ENCODE results near the gene SLC22A14. TPM values are rescaled to one million over a fixed set of nuclear protein-coding genes. Genes with fewer than 3 reads are reported as not detected.

Gene SLC22A14
- total and polyA plus RNA-seq, 2 donors from 2014 or later = 0.19 to 0.75 TPM

DNA sequence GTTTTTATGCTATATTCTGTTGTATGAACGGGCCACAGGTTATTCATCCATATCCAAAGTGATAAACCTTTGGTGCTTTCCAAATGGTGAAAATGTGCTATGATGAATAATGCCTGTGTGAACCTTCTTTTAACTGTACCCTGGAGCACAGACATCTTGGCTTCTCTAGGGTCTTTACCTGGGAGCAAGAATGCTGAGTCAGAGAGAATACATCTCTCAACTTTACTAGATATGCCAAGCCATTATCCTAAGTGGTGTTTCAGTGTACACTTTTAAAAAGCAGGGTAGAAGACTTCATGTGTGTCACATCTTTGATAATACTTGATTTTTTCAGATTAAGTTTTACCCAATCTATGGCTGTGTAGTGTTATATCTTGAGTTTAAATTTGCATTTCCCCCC lies 41.0 kb downstream of the SLC22A14 start:
- Histone ChIP-seq H3K36me3 (ENCODE audit: control insufficient read depth in 2 of 3, insufficient read depth in 3 of 3, low read length in 3 of 3) (no peaks in the 10 kb centered on the region), H3K27ac (ENCODE audit: low read depth in 2 of 2, low read length in 2 of 2) (no peak overlapping the region), H3K27me3 (ENCODE audit: control insufficient read depth, insufficient read depth, low read length) (no peaks in the 10 kb centered on the region), H3K4me3 (ENCODE audit: low read length in 3 of 3) (no peak overlapping the region), H3K4me1 (ENCODE audit: control insufficient read depth in 2 of 3, insufficient read depth in 2 of 3, low read depth in 1 of 3, low read length in 3 of 3) (no peaks in the 10 kb centered on the region), H3K9ac (ENCODE audit: low read length in 3 of 3) (no peak overlapping the region), H3K9me3 (ENCODE audit: control insufficient read depth in 2 of 3, insufficient read depth in 1 of 3, low read length in 3 of 3) (peaks cover 0 to 6% (median 0%) of the 10 kb centered on the region in 3 donors)
- no peak for FAIRE-seq
- intact Hi-C loops (cut with DNase I) = no loop called here
- no peak for DNase-seq
- TF ChIP-seq, protein P1, sequence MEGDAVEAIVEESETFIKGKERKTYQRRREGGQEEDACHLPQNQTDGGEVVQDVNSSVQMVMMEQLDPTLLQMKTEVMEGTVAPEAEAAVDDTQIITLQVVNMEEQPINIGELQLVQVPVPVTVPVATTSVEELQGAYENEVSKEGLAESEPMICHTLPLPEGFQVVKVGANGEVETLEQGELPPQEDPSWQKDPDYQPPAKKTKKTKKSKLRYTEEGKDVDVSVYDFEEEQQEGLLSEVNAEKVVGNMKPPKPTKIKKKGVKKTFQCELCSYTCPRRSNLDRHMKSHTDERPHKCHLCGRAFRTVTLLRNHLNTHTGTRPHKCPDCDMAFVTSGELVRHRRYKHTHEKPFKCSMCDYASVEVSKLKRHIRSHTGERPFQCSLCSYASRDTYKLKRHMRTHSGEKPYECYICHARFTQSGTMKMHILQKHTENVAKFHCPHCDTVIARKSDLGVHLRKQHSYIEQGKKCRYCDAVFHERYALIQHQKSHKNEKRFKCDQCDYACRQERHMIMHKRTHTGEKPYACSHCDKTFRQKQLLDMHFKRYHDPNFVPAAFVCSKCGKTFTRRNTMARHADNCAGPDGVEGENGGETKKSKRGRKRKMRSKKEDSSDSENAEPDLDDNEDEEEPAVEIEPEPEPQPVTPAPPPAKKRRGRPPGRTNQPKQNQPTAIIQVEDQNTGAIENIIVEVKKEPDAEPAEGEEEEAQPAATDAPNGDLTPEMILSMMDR (IDR thresholded peaks at IDR 0.05; ENCODE audit: borderline replicate concordance, extremely low read depth, insufficient read depth) = no peak

- no peak for FAIRE-seq
- Histone ChIP-seq H3K36me3 (ENCODE audit: control insufficient read depth in 2 of 3, insufficient read depth in 3 of 3, low read length in 3 of 3) (no peaks in the 10 kb centered on the region), H3K4me1 (ENCODE audit: control insufficient read depth in 2 of 3, insufficient read depth in 2 of 3, low read depth in 1 of 3, low read length in 3 of 3) (no peaks in the 10 kb centered on the region), H3K4me3 (ENCODE audit: low read length in 3 of 3) (no peak overlapping the region), H3K9ac (ENCODE audit: low read length in 3 of 3) (no peak overlapping the region), H3K27me3 (ENCODE audit: control insufficient read depth, insufficient read depth, low read length) (no peaks in the 10 kb centered on the region), H3K27ac (ENCODE audit: low read depth in 2 of 2, low read length in 2 of 2) (no peak overlapping the region), H3K9me3 (ENCODE audit: control insufficient read depth in 2 of 3, insufficient read depth in 1 of 3, low read length in 3 of 3) (peaks cover 0 to 6% (median 0%) of the 10 kb centered on the region in 3 donors)
- TF ChIP-seq, protein P1 (IDR thresholded peaks at IDR 0.05; ENCODE audit: borderline replicate concordance, extremely low read depth, insufficient read depth) = no peak
- DNase-seq = no peak
- intact Hi-C loops (cut with DNase I) = no loop called here
Observed at GRCh38 chr3:38325256-38325655, 43.2 kb downstream of the SLC22A14 start.

- DNase-seq (no peak), FAIRE-seq (no peak)
- Histone ChIP-seq H3K9ac (ENCODE audit: low read length in 3 of 3) (no peak overlapping the region), H3K36me3 (ENCODE audit: control insufficient read depth in 2 of 3, insufficient read depth in 3 of 3, low read length in 3 of 3) (no peaks in the 10 kb centered on the region), H3K4me1 (ENCODE audit: control insufficient read depth in 2 of 3, insufficient read depth in 2 of 3, low read depth in 1 of 3, low read length in 3 of 3) (no peaks in the 10 kb centered on the region), H3K9me3 (ENCODE audit: control insufficient read depth in 2 of 3, insufficient read depth in 1 of 3, low read length in 3 of 3) (peaks cover 0 to 6% (median 0%) of the 10 kb centered on the region in 3 donors), H3K4me3 (ENCODE audit: low read length in 3 of 3) (no peak overlapping the region), H3K27me3 (ENCODE audit: control insufficient read depth, insufficient read depth, low read length) (no peaks in the 10 kb centered on the region), H3K27ac (ENCODE audit: low read depth in 2 of 2, low read length in 2 of 2) (no peak overlapping the region)
- TF ChIP-seq, protein P1 (IDR thresholded peaks at IDR 0.05; ENCODE audit: borderline replicate concordance, extremely low read depth, insufficient read depth) = no peak
- intact Hi-C loops (cut with DNase I) = no loop called here
Observed at GRCh38 chr3:38327335-38328009, 45.4 kb downstream of the SLC22A14 start.

Data from kidney (tissue), 14 donors.